GM20431 (cell line): ENCODE measurements around the gene SH3BGR.
"Not testable (repeated sequence)": the region's sequence is repeated elsewhere in the genome, so short reads cannot be mapped to it uniquely, and the experiment has no call there.

ENCODE experiments used
- in situ Hi-C: fragments of 300-500 bp; cut with MseI, MboI; formaldehyde crosslinking; loops from one replicate; pipeline ENCODE4 v1.15.0; 2020; ENCODE audit warnings: low sequenced_read_pairs; ENCODE audit not compliant: unreplicated experiment

Gene SH3BGR

DNA sequence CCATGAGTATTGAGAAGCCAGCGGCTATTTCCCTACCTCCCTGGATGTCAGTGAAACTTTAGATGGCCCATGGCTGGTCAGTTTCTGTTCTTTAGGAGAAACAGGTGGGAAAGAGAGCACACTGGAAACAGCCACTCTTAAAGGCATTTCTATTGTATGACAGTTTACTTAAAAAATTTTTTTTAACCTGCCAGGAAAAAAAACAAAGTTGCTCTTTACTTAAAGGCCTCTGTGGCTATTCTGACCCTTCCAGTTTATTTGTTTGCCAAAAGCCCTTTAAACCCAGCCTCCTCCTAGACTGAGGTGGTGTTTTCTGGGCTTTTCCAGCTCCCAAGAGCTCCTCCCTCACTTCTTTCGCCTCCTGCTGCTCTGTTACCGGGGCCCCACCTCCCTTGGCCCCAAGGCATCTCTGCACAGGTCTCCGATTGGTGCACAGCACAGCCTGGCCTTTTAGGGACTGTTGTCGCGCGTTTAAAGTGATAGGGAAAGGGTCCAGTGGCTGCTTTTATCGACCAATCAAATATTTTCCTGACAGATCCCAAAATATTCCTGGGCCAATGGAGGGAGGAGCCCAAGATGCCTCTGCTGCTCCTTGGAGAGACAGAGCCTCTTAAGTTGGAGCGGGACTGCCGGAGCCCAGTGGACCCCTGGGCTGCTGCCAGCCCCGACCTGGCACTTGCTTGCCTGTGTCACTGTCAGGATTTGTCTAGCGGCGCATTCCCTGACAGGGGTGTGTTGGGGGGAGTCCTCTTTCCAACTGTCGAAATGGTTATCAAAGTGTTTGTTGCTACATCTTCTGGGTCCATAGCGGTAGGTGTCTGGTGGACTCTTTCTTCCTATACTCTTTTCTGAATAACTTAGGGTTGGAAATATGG, at the start of gene SH3BGR:
SH3BGR (plus strand) TSS at position 639 of the 875 bp plus-strand sequence; CDS start at position 766, 127 bp downstream.
- in situ Hi-C loops, result no loop called here

DNA sequence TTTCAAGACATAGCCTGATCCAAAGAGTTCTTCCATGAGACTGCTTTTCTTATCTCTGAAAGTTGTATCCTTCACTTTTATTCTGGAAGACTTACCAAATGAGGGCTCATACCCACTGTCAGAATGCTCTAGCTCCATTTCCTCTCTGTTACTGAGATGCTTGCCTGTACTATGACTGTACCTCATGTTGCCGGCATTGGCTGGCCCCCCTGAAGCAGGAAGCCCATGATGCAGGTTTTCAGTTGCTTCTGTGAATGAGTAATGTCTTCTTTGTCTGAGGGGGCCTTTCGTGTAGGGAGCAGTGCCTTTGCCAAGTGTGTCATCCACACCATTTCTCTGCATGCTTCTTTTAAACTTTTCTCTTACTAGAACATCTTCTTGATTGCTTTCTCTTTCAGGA, 45.7 kb upstream of the SH3BGR start:
- in situ Hi-C loops, result no loop called here

DNA sequence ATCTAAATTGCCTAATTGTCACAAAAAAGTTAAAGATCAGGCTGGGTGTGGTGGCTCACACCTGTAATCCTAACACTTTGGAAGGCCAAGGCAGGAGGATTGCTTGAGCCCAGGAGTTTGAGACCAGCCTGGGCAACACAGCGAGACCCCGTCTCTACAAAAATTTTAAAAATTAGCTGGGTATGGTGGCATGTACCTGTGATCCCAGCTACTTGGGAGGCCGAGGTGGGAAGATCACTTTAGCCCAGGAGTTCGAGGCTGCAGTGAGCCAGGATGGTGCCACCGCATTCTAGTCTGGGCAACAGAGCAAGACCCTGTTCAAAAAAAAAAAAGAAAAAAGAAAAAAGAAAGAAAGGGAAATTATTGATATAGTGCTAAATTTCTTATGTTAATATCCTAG, 32.6 kb upstream of the SH3BGR start:
- in situ Hi-C loops, result not testable (repeated sequence)

DNA sequence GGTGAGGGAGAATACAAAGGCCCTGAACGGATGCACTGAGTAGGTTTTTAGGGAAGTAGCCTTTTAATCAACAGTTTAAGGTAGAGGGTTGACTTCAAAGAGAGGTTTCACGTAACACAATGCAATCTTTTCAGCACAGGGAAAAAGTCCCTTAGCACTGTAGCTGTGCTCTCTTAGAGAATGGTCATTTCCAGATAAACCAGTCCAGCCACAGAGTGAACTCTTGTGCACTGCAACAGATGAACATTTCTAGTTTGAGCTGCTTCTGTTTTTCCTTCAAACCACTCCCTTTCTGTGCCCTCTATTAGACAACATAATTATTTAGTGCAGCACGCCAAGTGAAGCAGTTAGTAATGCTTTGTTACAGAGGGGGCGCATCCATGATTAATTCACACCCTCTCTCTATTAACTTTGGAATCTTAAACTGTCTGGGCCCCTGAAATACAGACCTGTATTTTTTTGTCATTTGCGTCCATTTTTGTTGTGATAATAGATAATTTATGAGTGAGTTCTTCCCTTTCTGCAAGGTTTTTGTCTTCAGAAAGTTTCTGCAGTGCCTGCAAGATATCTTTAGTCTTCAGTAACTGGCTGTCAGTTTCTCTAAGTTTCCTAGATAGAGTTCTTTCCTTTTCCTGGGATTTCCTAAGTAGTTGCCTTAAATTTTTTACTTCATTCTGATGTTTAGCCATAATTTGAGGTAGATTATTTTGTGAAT, 29.1 kb upstream of the SH3BGR start:
- in situ Hi-C loops, result no loop called here

DNA sequence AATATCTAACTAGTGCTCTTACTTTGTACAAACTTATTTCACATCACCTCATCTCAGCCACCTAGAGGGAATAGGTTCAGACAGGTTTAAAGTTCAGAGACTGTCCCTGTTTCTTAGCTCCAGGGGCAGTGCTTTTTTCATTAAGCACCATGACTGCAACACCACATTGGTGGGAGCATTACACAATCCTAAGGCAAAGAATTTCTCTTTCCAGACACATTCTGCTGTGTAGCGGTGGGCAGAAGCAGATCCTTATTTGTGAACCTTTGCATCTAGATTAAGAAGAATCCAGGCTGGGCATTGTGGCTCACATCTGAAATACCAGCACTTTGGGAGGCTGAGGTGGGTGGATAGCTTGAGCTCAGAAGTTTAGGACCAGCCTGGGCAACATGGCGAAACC, 22.3 kb upstream of the SH3BGR start:
- in situ Hi-C loops, result no loop called here

DNA sequence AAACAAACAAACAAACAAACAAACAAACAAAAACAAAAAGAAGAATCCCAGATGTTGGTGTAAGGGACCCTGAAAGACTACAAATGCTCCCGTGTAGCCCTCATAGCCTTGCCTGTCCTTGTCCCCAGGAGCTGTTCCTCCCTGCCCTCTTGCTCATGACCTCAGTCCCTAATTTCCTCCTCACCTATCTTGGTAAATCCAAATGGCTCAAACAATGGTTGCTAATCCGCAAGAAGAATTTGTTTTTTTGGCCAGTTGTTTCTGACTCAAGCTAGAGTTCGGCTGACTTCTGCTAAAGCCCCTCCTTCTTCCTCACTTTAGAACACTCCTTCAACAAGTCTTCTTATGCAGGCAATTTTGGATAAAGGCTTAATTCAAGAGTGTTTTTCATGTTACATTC, 21.8 kb upstream of the SH3BGR start:
- in situ Hi-C loops, result no loop called here

DNA sequence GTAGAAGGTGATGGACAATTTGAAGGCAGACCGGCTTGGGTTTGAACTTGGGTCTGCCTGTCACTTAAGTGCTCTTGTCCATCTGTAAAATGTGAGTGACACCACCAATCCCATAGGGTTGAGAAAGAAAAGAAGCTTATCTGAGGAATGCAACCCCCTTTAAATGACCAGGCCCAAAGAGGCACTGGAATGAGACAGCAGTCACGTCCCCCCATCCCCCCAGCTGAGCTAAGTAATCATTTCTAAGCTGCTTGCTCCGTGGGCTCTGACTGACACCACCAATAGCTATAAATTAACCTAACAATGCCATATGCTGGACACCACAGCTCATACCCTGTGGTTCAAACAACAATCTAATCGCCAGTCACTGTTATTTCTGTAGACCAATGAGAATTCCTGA, 21.3 kb upstream of the SH3BGR start:
- in situ Hi-C loops, result no loop called here

DNA sequence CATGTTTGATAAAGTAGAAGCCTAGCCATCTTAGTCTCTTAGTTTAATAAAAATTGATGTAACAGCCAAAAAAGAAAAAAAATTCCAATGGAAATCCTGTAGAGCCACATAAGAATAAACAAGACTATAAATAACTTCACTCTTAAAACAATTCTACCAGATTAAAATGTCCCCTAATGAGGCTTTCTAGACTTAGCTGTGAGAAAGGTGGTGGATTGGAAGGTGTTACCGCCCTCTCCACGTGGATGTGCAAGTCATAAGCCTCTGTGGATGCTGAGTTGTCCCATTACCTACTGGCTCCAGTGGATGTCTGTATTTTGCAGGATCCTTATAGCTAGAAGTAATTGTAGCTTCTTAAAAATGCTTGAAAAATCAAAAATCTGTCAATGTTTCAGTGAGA, 20.8 kb upstream of the SH3BGR start:
- in situ Hi-C loops, result no loop called here

DNA sequence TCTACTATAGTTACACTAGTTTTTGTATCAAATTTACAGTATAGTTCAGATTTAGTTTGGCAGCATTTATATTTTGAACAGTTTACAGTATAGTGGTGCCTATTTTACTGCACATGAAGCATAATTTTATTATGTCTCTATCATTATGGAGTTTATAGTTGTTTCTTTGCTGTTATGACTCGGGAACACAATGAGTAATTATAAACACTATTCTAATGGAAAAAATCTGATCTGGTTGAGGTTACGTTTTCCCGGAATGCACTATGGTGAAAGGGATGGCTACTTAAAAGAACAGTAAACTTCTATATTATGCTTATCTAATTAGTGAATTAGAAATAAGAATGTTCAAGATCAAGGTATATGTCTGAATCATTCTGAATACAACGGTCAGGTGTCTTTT, 16.8 kb upstream of the SH3BGR start:
- in situ Hi-C loops, result no loop called here

DNA sequence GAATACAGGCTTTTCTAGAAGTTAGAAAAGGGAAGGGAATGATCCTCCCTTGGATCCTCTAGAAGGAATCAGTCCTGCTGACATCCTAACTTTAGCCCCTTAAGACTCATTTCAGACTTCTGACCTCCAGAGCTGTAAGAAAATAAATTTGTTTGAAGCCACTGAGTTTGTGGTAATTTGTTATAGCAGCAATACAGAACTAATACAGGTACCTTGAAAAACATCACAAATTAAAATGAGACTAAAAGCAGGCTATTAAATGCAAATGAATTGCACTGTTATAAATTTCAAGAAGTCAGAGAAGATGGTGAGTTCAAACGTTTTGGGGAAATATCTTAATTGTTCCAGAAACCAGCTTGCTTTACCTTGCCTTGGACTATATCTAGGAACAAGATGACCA, 12.5 kb upstream of the SH3BGR start:
- in situ Hi-C loops, result no loop called here

DNA sequence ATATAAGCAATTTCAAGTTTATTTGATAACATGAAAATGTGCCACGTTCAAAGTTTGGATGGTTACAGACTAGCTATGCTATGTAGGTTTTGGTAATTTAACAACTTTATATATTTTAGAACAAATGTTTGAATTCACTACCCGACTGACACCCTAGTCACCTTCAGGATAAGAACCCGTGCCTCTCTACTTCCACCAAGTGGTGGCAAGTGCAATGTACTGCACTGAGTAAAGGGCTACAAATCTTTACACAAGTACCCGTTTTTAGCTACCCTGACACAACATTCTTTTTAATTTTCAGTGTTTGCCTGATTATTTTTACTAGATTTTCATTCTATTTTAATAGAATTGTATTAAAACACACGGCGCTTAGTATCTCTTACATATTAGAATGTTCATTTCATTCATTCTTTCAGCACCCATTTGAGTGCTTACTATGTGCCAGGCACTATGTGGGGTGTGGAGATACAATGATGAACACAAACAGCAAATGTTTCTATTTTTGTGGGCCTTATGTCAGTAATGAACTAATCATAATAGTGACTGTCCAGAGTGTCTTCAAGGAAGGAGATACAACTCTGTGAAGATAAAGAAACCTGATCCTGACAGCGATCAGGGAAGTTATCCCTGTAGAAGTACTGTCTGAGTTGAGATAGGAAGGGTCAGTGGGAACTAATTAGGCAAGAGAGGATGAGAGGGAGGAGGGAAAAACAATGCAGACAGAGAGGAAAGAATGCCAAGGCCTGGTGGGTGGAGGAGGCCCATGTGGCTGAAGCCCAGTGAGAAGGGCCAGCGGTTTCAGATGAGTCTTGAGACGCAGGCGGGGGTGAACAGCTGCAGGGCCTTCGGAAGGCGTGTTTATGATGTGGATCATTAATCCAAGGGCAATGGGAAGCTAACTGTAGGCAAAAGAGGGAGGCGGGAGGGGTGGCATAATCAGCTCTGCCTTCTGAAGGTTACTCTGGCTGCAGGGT, 10.0 kb upstream of the SH3BGR start:
- in situ Hi-C loops, result no loop called here

DNA sequence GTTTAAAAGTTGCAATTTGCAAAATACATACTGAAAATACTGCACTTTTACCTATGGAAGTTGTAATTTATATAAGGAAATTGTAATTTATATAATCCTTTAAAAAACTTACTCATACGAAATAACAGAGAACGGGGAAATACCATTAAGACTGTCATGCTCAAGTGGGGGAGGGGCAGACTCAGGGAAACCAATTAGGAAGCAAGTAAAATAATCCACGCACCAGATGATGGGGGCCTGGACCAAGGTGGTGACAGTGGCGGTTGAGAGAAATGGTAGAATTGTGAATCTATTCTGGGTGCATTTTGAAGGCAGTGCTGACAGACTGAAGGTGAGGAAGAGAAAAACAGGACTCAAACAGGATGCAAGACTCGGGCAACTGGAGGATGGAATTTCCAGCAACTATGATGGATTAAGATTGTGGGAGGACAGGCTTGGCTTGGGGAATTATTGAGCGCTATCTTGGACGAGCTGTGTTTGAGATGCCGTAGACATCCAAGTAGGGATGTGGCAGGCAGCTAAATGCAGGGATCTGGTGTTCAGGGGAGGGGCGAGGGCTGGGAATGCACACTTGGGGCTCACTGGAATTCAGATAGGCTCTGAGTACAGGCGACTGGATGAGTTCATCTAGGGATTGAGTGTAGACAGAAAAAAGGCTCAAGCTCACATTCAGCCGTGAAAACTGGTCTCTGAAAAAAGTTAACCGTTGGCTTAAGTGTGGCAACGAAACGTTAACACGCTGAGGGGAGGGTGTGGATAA, 7.2 kb upstream of the SH3BGR start:
- in situ Hi-C loops, result no loop called here

DNA sequence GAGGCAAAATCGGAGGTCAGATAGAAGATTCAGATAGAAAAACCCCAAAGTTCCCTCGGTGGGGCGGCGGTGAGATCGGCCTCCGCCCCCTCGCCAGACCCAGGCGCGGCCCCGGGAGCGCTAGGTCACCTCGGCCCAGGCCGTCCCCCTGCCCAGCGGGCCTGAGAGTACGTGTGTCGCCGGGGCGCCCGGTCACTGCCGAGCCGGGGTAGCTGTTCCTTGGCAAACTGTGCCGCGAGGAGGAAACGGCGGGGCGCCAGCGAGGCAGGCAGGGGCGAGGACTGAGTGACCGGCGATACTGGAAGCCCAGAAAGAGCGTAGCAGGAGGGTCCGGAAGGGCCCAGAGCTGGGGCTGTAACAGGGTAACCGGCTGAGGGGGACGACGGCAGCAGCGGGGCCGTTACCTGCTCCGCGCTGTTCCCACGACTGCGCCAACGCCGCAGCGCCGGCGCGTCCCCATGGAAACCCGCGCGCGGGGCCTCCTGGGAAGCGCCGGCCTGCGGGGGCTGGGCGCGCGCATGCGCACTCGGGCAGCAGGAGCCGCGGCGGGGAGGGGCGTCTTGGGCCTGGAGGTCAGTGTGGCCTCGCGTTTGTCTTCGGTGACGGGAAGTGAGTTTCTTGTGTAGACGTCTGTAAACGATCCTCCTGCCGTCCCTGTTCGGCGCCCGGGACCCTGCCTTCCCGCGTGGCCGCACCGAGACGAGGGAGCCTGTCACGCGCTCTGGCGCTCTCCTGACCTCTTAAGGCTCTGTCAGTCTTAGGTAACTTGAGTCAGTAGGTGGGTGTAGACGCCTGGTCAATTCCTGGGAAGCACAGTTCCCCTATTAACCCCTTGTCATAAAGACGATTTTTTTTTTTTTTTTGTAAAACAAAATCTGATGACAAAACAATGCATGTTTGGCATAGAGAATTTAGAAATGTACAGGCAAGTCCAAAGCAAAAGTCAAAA, 6.2 kb upstream of the SH3BGR start, which contains the start of gene LCA5L:
LCA5L (minus strand) TSS at position 458 of the 949 bp plus-strand sequence. CDS start 17,285 bp downstream, outside the sequence.
- in situ Hi-C loops, result no loop called here

DNA sequence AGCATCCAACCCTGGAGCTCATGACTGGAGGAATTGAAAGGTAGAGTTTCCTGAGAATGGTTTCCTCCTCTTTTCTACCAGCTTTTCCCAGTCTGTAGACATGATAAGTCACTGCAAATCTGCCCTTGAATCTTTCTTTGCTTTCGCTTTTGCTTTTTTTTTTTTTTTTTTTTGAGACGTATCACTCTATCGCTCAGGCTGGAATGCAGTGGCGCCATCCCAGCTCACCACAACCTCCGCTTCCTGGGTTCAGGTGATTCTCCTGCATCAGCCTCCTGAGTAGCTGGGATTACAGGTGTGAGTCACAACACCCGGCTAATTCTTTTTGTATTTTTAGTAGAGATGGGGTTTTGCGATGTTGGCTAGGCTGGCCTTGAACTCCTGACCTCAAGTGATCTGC, 4.5 kb upstream of the SH3BGR start:
- in situ Hi-C loops, result no loop called here

DNA sequence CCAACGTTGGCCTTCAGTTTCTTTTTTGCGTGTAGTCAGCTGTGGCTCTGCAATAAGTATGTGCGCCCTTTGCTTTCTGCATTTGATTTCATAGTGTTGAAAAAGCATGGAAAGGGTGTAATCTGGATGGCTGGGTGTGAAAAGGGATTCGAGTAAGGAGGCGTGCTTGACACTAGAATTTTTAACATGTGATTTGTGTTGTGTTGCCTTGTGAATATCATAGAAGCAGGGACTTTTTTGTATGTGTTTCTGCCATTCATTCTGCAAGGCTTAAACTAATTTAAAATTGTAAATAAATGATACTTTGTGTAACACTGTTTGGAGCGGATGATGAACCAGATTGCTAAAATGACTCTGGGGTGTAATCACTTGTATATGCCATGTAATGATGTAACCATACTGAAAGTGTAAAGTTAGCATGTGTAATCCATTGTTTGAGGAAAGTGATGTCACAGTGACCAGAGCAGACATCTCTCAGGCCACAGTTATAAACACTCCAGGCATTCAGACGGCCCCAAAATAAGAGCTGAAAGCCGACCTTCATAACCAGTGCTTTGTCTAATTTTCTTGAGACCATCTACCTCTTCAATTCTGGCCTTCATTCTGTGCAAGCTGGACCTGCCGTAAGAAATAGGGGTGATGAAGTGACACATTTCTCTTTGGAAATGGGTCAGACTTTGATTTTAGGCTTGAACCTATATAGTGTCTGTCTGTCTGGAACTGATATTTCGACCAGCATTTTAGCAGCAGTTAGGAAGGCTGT, 618 bp downstream of the SH3BGR start:
- in situ Hi-C loops, result no loop called here

DNA sequence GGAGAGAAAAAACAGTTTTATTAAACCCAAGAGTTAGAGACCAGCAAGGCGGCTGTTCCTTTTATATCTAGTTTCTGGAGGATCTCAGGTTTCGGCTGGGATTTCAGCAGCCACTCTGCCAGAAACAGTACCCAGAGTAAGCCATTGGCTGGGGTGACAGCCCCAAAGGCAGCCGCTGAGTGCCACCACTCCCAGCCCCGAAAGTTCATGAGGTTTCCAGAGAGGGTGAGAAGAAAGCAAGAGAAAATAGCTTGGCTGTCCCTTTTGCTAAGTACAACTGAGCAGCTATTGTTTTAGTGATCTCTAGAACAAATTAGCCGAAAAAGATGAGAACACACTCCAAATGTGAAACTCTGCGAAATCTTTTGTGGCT, 1.2 kb downstream of the SH3BGR start:
- in situ Hi-C loops, result no loop called here

DNA sequence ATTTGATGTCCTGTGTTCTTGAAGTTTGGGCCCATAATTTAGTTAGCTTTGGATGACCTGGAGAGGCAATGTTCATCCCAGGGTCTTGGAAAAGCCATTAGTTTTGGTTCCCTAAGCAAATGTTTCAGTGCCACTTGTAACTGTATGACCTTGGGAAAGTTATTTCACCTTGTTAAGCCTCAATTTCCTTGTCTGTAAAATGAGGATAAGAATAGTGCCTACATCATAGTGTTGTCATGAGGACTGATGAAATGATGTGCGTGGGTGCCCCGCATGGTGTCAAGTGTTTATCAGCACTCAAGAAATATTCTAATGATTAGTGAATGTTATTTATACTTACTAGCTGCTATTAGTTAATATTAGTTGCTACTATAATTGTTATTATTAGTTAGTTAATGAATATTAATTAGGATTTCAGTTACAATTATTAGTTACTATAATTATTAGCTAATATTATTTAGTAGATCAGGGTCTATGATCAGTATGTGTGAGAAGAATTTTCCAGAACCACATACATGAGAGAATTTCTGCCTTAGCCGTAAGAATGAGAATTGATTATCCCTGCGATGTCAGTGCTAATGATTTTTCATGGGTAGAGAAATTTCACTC, 1.9 kb downstream of the SH3BGR start:
- in situ Hi-C loops, result no loop called here
